ENCODE measurements around the gene RHEX.

Gene RHEX

GRCh38 chr1:206074839-206075238 lies 21.9 kb downstream of the RHEX start:
- TF ChIP-seq CTCF (IDR thresholded peaks at IDR 0.05): no peak

DNA sequence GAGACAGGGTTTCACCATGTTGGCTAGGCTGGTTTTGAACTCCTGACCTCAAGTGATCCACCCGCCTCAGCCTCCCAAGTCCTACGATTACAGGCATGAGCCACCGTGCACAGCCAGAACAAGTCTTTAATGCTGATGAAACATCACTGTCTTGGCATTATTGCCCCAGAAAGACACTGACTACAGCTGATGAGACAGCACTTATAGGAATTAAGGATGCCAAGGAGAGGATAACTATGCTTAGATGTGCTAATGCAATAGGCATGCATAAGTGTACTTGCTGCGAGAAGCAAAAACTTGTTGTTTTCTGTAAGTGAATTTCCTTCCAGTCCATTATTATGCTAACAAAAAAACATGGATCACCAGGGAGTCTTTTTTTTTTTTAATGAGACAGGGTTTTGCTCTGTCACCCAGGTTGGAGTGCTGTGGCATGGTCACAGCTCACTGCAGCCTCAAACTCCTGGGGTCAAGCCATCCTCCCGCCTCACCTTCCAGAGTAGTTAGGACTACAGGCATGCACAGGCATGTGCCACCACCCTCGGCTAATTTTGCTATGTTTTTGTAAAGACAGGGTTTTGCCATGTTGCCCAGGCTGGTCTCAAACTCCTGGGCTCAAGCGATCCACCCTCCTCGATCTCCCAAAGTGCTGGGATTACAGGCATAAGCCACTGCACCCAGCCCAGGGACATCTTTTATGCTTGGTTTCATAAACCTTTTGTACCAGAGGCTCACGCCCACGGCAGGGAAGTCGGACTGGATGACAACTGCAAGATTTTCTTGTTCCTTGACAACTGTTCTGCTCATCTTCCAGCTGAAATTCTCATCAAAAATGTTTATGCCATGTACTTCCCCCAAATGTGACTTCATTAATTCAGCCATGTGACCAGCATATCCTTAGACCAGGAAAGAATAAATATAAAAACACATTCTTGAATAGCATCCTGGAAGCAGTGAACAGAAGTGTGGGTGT lies 23.1 kb downstream of the RHEX start:
- TF ChIP-seq CTCF (IDR thresholded peaks at IDR 0.05): no peak

DNA sequence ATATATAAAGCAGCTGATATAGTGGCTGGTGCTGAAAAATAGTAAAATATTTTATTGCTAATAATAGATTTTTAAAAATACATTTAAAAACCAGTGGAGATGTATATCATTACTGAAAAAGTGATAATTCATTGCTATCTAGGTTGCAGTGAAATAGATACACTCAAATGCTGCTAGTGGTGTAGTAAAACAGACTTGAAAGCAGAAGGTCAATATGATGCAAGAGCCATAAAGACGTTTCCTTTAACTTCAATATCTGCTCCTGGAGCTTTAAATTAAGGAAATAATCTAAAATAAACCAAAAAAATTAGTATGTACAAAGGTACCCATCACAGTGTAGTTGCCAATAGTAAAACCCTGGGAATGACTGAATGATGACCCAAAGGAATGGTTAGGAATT lies 26.2 kb downstream of the RHEX start:
- no peak for TF ChIP-seq CTCF (IDR thresholded peaks at IDR 0.05)

- TF ChIP-seq CTCF (IDR thresholded peaks at IDR 0.05): no peak
Observed at GRCh38 chr1:206080026-206080820, 27.2 kb downstream of the RHEX start.

DNA sequence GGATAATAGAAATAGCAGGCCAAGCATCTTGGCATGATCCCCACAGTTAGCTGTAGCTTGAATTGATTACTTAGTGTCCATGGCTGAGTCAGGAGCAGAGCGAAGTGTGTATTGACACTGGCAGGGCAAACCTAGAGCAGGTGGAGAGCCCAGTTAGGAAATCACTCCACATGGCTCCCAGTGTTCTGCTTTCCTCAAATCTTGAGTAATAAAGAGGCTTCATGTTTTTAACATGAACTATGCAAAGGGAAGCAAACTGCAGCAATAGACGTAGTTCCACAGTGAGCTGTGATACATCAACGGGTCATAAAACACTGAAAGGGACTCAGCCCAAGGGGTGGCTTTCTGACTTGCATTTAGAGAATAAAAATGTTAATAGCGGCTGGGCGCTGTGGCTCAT lies 28.9 kb downstream of the RHEX start:
- TF ChIP-seq CTCF (IDR thresholded peaks at IDR 0.05): no peak

DNA sequence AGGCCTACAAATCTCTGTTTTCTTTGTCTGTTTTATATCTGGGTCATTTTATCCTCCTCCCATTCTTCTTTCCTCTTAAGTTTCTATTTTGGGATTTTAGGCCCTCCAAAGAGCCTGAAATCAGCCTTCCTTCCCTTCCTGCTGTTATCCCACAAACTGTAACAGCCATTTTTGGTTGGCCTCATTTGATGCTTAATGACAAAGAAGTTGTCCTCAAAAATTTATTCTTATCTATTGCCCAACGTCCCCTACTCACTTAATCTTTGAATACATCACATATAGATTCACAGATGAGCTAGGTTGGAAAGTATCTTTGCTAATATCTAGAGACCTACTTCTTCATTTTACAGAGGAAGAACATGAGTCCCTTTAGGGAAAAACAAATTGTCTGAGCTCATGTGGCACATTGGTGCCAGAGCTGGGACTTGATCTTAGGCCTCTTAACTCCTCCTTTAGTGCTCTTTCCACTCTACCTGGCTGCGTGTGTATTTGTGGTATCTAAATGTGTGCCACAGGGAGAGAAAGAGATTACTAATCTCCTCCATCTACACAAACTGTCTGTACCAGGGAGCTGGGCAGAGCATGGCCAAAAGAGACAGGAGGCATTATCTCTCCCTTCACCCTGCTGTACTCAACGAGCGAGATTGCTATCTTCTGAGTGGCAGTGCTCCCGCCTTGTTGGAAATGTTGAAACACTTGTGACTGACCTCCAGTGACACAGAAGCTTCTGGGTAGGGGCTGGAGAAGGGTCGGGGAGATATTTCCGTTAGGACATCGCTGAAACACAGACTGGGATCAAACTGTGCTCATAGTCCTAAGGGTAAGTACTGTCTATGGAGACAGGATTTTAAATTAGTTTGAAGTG lies 30.1 kb downstream of the RHEX start:
- no peak for TF ChIP-seq CTCF (IDR thresholded peaks at IDR 0.05)

DNA sequence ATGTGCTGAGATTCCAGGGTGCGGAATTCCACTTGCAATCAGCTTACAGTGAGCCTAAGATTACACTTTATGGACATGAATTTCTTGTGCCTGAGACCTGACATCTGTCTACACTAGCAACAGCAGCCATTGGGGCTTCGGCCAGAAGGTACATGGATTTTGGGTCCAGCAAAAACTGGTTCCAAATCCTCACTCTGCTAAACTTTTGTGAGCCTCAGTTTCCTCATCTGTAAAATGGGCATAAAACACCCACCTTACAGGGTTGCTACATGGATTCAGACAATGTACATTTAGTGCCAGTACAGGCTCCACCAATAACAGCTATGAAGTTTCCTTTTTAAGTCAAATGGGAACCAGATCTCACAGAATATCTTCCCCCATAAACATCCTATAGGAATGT lies 30.8 kb downstream of the RHEX start:
- no peak for TF ChIP-seq CTCF (IDR thresholded peaks at IDR 0.05)
